Neural progenitor cell (in vitro differentiated cells): ENCODE results near the gene RASA2.

ENCODE experiments used
- EZH2phosphoT487 ChIP-seq: fragments of 200-600 bp; sonication (generic); IDR thresholded peaks from 2 replicates; pipeline ENCODE4 v1.6.1; 2017; ENCODE audit warnings: antibody characterized with exemption
- TF ChIP-seq, protein P1 (sequence below): fragments of 200-600 bp; sonication (generic); IDR thresholded peaks from 2 replicates; pipeline ENCODE4 v1.5.1; 2017; ENCODE audit warnings: antibody characterized with exemption, mild to moderate bottlenecking

DNA sequence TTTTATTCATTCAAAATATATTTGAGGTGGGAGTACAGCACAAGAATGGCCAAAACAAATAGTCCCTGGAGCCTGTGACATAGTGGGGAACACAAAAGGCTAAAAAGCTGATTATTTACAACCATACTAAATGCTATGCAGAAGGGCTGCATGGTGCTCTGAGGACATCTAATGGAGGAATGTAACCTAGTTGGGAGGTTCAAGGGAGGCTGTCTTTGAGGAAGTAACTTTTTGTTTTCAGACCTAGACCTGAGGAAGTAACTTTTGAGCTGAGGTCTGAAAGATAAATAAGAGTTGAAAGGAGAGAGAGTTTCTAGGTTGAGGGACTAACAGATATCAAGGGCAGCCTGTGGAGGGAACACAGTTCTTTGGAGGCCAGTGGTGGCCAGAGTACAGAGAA, 34.8 kb upstream of the RASA2 start:
- TF ChIP-seq, protein P1, sequence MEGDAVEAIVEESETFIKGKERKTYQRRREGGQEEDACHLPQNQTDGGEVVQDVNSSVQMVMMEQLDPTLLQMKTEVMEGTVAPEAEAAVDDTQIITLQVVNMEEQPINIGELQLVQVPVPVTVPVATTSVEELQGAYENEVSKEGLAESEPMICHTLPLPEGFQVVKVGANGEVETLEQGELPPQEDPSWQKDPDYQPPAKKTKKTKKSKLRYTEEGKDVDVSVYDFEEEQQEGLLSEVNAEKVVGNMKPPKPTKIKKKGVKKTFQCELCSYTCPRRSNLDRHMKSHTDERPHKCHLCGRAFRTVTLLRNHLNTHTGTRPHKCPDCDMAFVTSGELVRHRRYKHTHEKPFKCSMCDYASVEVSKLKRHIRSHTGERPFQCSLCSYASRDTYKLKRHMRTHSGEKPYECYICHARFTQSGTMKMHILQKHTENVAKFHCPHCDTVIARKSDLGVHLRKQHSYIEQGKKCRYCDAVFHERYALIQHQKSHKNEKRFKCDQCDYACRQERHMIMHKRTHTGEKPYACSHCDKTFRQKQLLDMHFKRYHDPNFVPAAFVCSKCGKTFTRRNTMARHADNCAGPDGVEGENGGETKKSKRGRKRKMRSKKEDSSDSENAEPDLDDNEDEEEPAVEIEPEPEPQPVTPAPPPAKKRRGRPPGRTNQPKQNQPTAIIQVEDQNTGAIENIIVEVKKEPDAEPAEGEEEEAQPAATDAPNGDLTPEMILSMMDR: peak; percentile 61
- no peak for TF ChIP-seq EZH2phosphoT487
